GM21367 (cell line): ENCODE results near the gene RDH13.
"Not testable (repeated sequence)": the region's sequence is repeated elsewhere in the genome, so short reads cannot be mapped to it uniquely, and the experiment has no call there.

Source experiments
- ATAC-seq: cut with Tn5 transposase; IDR thresholded peaks from one replicate; pipeline ENCODE4 v1.9.1; 2021; ENCODE audit not compliant: unreplicated experiment

RDH13 gene

GRCh38 chr19:55047951-55048350, 15.0 kb downstream of the RDH13 start:
- ATAC-seq, result no peak

- ATAC-seq, result no peak
Measured at GRCh38 chr19:55046975-55047622, 15.8 kb downstream of the RDH13 start.

GRCh38 chr19:55044771-55045716, 17.9 kb downstream of the RDH13 start:
- ATAC-seq, result no peak

- ATAC-seq, result no peak
Measured at GRCh38 chr19:55044286-55044685, 18.7 kb downstream of the RDH13 start.

- no peak for ATAC-seq
Measured at GRCh38 chr19:55042688-55043087, 20.3 kb downstream of the RDH13 start.

GRCh38 chr19:55042344-55042678, 20.6 kb downstream of the RDH13 start:
- ATAC-seq, result no peak

DNA sequence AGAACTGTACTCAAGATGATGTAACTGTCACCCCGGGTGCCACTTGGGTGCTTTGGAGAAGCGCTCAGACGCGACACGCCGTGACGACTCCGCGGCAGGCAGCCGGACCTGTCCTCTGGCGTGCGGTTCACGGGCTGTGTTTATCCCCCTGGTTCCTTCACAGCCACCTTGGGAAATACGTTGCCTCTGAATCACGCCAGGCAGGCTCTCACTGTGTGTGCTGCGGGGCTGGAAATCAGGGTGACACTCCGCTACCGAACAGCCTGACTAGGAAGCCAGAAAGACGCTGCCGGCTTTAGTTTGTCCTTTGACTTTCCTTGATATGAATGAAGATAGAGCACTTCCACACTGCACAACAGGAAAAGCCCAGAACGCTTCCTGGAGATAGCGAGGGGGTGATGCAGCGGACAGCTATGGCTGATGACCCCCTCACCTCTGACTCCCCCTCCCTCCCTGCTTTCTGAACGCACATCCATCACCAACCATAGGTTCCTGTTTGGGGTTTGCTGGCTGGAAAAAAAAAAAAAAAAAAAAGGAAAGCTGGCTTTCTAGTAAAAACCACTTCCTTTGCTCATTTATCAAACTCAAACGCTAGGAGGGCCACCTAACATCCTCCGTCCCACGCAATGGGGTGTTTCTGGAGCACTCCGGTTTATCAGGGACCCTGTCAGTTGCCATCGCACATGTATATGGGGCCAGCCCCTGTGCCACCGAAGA, 21.2 kb downstream of the RDH13 start:
- no peak for ATAC-seq

DNA sequence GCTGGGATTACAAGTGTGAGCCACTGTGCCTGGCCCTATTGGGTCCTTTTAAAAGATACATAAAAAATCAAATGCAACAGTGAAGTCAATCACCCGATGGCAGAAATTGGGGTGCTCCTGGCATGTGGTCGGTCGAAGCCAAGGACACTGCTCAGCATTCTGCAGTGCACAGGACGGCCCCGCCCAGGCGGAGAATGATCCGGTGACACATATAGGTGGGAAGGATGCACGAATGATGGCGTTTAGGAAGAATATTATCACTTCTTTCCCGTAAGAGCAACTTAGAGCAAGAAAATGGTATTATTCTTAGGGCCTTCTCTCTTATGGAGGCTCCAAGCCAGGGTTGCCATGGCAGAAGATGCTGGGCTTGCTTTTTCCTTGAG, 21.7 kb downstream of the RDH13 start:
- ATAC-seq, result no peak

- not testable (repeated sequence) for ATAC-seq
Measured at GRCh38 chr19:55040654-55041053, 22.3 kb downstream of the RDH13 start.

- not testable (repeated sequence) for ATAC-seq
Measured at GRCh38 chr19:55037603-55038002, 25.3 kb downstream of the RDH13 start.

- no peak for ATAC-seq
Measured at GRCh38 chr19:55036058-55036457, 26.9 kb downstream of the RDH13 start.

GRCh38 chr19:55034751-55035150, 28.2 kb downstream of the RDH13 start:
- no peak for ATAC-seq

DNA sequence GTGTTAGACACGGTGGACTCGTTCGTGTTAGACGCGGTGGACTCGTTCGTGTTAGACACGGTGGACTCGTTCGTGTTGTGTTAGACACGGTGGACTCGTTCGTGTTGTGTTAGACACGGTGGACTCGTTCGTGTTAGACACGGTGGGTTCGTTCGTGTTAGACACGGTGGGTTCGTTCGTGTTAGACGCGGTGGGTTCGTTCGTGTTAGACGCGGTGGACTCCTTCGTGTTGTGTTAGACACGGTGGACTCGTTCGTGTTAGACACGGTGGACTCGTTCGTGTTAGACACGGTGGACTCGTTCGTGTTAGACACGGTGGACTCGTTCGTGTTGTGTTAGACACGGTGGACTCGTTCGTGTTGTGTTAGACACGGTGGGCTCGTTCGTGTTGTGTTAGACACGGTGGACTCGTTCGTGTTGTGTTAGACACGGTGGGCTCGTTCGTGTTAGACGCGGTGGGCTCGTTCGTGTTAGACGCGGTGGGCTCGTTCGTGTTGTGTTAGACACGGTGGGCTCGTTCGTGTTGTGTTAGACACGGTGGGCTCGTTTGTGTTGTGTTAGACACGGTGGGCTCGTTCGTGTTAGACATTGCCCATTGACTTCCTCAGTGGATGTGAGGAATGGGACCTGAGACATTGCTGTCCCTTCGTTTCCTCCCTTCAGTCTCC, 29.8 kb downstream of the RDH13 start:
- not testable (repeated sequence) for ATAC-seq

- no peak for ATAC-seq
Measured at GRCh38 chr19:55032170-55032800, 30.7 kb downstream of the RDH13 start.

- no peak for ATAC-seq
Measured at GRCh38 chr19:55031178-55031577, 31.8 kb downstream of the RDH13 start.

DNA sequence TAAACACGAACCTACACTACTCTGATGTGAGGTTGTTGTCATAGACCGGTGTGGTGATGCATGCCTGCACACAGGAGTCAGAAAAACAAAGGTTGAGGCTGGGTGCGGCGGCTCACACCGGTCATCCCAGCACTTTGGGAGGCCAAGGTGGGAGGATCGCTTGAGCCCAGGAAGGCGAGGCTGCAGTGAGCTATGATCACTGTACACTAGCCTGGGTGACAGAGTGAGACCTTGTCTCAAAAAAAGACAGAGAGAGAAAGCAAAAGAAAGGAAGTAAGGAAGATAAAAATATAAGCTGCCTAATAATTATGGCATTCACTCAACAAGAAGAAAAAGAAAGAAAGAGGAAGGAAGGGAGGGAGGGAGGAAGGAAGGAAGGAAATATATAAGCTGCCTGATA, 34.2 kb downstream of the RDH13 start:
- ATAC-seq, result no peak

GRCh38 chr19:55027472-55028337, 35.2 kb downstream of the RDH13 start:
- no peak for ATAC-seq

- ATAC-seq, result not testable (repeated sequence)
Measured at GRCh38 chr19:55027140-55027471, 35.8 kb downstream of the RDH13 start.

- ATAC-seq, result no peak
Measured at GRCh38 chr19:55024111-55024510, 38.8 kb downstream of the RDH13 start.

DNA sequence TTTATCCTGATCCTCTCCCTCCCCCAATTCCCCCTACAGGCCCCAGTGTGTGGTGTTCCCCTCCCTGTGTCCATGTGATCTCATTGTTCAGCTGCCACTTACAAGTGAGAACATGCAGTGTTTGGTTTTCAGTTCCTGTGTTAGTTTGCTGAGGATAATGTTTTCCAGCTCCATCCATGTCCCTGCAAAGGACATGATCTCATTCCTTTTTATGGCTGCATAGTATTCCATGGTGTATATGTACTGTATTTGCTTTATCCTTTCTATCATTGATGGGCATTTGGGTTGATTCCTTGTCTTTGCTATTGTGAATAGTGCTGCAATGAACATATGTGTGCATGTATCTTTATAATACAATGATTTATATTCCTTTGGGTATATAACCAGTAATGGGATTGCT, 42.6 kb downstream of the RDH13 start:
- not testable (repeated sequence) for ATAC-seq
